Mononuclear cell (primary cell): Measurements from ENCODE around the gene C1orf105. TPM values are rescaled to one million over a fixed set of nuclear protein-coding genes. Genes with fewer than 3 reads are reported as not detected.

ENCODE experiments used
- total RNA-seq: library from RNA; depleted of rRNA; stranded (reverse); fragments of >200 nt; gene quantifications from one replicate; pipeline ENCODE4 v1.2.3, GENCODE V29; 2012

Gene C1orf105
- total RNA-seq, 1 donor = not detected

Other genes starting within 250 kb of the C1orf105 start
- 46.4 TPM for gene PIGC, start 23.4 kb downstream of the C1orf105 start, total RNA-seq
- 144 TPM for gene SUCO, start 112.5 kb downstream of the C1orf105 start, total RNA-seq
- 1.4 TPM for gene FASLG, start 238.4 kb downstream of the C1orf105 start, total RNA-seq